Measurements from ENCODE around the gene PARS2. TPM values are rescaled to one million over a fixed set of nuclear protein-coding genes. Genes with fewer than 3 reads are reported as not detected.
"Not testable (repeated sequence)": the region's sequence is repeated elsewhere in the genome, so short reads cannot be mapped to it uniquely, and the experiment has no call there.

Gene PARS2
- polyA plus RNA-seq, 1 donor, result 9.4 TPM

- not testable (repeated sequence) for DNase-seq
Observed at GRCh38 chr1:54775828-54776721, 11.8 kb upstream of the PARS2 start.

GRCh38 chr1:54774820-54775498 lies 10.6 kb upstream of the PARS2 start:
- no peak for DNase-seq

- no peak for DNase-seq
Observed at GRCh38 chr1:54772951-54773350, 8.6 kb upstream of the PARS2 start.

GRCh38 chr1:54768093-54768492 lies 3.8 kb upstream of the PARS2 start:
- no peak for DNase-seq

GRCh38 chr1:54767526-54767925 lies 3.2 kb upstream of the PARS2 start:
- no peak for DNase-seq

GRCh38 chr1:54766726-54767125 lies 2.4 kb upstream of the PARS2 start:
- no peak for DNase-seq

GRCh38 chr1:54764922-54765561 lies 719 bp upstream of the PARS2 start:
- DNase-seq, result no peak

- DNase-seq, result no peak
Observed at GRCh38 chr1:54763816-54764132, 549 bp downstream of the PARS2 start.

GRCh38 chr1:54758678-54759348 lies 5.5 kb downstream of the PARS2 start:
- DNase-seq, result no peak

- no peak for DNase-seq
Observed at GRCh38 chr1:54757833-54758232, 6.5 kb downstream of the PARS2 start.

- no peak for DNase-seq
Observed at GRCh38 chr1:54754486-54755285, 9.6 kb downstream of the PARS2 start.

GRCh38 chr1:54754045-54754444 lies 10.3 kb downstream of the PARS2 start:
- DNase-seq, result no peak

- no peak for DNase-seq
Observed at GRCh38 chr1:54751426-54751825, 12.9 kb downstream of the PARS2 start.

- no peak for DNase-seq
Observed at GRCh38 chr1:54750596-54750995, 13.7 kb downstream of the PARS2 start.

GRCh38 chr1:54748094-54748835 lies 16.1 kb downstream of the PARS2 start:
- DNase-seq, result no peak

- no peak for DNase-seq
Observed at GRCh38 chr1:54745864-54746263, 18.5 kb downstream of the PARS2 start.

- DNase-seq, result no peak
Observed at GRCh38 chr1:54745274-54745673, 19.0 kb downstream of the PARS2 start.

GRCh38 chr1:54744696-54745095 lies 19.6 kb downstream of the PARS2 start:
- no peak for DNase-seq

GRCh38 chr1:54743416-54744226 lies 20.7 kb downstream of the PARS2 start:
- no peak for DNase-seq

GRCh38 chr1:54742282-54742681 lies 22.0 kb downstream of the PARS2 start:
- no peak for DNase-seq

Data from left kidney (tissue), 2 donors.